Hematopoietic multipotent progenitor cell treated with erythropoietin and hydrocortisone succinate and interleukin-3 and kit ligand, for 17 days (in vitro differentiated cells): ENCODE measurements around the gene IRF7.
A peak's percentile ranks its signal among the peaks of the same experiment; 100 is the strongest.
"Not testable (repeated sequence)": the region's sequence is repeated elsewhere in the genome, so short reads cannot be mapped to it uniquely, and the experiment has no call there.

Experiments used
- DNase-seq: peaks from one replicate; pipeline ENCODE4 v3.0.0-alpha.2; 2015; ENCODE audit warnings: low spot score

The IRF7 gene

DNA sequence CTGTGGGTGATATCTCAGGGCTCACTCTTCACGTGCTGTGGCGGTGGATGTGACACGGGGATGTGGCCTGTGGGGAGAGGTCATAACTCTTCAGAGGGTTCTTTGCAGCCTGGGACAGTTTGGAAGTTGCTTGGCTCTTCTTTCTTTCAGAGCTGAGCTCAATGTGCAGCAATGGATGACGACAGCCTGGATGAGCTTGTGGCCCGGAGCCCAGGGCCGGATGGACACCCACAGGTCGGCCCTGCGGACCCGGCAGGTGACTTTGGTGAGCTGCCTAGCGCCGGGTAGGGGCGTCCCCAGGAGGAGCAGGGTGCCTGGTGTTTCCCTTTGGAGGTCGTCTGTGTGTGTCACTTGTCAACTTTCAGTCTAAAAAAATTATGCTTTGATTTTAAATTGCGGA lies 34.4 kb downstream of the IRF7 start:
- DNase-seq = no peak

DNA sequence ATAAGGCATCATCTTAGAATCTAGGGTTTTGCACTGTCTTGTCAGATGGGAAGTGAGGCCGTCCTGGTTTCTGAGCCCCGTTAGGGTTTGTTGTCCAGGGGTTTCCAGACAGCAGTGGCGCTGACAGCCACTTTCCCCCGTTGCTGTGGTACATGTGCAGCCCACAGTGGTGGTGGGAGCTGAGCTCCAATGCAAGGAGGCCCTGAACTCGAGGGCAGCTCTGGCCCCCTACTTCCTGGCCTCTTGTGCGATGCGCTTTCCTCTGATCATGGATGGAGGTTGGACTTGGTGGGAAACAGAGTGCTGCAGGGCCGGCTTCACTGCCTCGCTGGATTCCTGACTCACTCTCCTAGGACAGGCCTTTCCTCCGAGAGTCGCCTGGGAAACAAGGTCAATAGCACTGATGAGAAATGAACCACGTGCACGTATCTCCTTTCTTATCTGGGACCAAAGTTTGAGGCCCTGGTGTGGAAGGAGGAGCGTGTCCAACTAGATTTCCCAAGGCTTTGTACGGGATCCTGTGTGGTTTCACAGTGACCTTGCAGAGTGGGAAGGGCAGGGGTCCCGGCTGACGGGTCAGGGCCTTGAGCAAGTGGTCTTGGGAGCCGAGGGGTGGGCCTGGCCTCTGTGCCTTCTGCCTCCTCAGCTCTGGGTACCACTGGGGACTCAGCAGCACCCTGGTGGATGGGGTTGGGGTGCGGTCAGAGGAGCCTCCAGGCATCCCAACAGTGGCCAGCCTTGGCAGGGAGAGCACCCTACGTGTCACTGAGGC lies 35.7 kb downstream of the IRF7 start:
- no peak for DNase-seq

DNA sequence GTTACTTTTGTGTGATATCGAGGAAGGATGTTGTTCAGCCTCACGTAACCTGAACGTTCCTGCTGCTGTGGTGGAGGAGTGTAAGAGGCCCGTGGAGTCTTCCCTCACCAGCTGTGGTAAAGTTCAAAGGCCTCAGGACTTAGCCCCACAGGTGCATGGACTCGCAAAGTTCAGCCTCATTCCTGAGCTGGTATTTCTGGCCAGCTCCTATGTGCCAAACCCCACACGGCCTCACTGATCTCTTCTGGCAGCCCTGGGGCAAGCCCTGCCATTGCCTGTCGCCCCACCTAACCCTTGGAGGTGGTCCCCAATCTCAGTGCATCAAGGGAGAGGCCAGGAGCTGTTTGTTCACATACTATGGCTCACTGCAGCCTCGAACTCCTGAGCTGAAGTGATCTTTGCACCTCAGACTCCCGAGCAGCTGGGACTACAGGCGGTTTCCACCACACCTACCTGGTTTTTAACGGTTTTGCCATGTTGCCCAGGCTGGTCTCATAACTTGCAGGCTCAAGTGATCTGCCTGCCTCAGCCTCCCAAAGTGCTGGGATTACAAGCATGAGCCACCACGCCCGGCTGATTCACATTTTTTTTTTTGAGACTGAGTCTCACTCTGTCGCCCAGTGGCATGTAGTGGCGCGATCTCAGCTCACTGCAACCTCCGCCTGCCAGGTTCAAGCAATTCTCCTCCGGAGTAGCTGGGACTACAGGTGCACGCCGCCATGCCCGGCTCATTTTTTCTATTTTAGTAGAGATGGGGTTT lies 37.3 kb downstream of the IRF7 start:
- DNase-seq = no peak

DNA sequence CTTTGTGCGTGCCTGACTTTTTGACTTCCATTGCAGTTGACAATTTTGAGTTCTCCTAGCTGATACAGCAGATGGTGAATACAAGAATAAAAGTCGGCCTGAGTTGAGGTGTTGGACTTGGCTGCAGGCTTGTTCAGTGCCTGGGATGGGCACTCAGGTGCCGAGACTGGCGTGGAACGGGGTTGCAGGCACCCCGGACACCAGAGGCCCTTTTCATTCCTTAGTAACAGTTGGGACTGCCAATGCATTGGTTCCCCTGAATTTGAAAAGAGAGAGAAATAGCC lies 38.2 kb downstream of the IRF7 start:
- DNase-seq = no peak

DNA sequence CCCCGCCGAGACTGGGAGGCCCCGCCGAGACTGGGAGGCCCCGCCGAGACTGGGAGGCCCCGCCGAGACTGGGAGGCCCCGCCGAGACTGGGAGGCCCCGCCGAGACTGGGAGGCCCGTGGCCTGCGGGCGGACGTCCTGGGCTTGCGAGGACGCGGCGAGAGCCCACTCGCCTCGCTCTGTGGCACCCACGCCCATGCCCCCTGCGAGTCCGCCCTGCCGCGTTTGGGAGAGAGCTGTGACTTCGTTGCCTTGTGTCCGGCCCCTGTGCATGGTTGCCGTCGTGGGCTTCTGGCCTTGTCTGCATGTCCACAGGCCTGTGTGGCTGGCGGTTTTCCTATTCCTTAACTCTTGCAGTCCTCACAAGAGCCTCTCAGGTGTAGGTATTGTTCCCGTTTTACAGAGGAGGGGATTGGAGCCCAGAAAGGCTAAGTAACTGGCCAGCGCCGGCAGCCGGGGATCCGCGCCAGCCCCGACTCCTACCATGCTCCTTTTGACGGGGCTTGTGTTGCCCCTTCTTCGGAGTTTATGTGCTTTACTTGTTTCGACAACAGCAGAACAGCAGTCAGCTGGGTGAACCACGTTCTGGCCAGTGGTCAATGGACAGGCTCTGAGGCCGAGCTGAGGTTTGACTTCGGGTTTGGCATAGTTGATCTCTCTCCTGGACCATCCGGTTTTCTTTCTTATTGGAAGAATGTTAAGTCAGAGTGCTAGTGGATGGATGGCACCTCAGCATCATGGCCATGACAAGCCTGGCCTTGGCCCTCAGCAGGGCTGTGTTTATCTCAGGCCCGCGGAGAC lies 38.7 kb downstream of the IRF7 start:
- DNase-seq = peak; percentile 17

DNA sequence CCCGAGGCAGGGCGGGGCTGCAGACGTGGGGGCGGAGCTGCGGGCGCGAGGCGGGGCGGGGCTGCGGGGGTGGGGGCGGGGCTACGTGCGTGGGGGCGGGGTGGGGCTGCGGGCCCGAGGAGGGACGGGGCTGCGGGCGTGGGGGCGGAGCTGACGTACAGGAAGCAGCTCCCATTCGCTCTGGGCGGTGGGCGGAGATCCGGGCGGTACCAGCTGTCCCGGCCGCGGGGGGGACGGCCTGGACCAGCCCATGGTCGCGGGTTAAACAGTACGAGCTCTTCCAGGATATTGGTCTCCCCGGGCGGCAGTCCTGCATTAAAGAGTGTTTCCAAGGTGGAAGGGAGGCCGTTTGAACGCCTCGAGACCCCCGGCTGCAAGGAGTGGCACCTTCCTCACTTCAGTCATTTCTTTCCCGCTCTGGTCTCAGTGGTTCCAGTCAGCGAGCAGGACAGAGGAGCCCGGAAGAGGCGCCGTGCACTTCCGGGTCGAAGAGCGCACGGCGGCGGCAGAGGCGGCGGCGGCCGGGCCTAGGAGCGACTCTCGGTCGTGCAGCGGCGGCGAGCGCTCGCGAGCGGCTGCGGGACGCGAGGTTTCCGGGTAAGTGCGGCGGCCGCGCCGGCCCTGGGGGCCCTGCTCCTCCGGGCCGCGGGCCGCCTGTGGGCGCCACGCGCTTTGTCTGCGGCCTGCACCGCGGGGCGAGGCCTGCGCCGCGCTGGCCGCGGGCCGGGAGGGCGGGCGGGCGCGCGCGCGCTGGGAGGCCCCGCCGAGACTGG lies 39.6 kb downstream of the IRF7 start, which contains the start of gene PHRF1:
PHRF1 (plus strand) TSS at position 475 of the 773 bp plus-strand sequence. CDS start 5,043 bp downstream, outside the sequence.
- DNase-seq = peak; percentile 96

DNA sequence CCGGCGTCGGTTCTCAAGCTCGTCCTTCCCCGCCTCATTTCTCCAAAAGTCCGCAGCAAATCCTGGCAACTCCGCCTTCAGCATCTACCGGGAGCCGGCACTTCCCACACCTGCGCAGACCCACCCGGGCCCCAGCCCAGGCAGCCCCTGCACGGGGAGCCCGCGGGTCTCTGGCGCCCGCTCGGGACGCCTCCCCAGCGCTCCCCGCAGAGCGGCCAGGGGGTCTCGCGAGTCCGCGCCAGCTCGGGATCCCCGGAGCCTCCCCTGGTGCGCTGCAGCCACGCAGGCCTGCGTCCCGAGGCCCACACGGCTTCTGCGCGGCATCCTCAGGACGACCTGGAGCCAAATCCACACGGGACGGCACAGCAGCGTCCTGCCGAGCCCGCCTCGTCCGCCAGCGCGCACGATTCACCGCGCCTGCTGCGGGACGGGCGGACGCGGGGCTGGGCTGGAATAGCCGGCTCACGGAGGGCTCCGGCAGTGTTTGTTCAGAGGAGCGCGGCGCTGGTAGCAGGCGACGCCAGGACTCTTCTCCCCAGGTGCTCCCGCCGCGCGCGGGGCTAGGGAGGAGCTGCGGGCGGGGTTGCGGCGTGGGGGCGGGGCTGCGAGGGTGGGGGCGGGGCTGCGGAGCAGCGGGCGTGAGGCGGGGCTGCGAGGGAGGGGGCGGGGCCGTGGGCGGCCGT lies 40.3 kb downstream of the IRF7 start:
- peak; percentile 86 for DNase-seq

GRCh38 chr11:574632-575312 lies 41.0 kb downstream of the IRF7 start:
- DNase-seq = no peak

DNA sequence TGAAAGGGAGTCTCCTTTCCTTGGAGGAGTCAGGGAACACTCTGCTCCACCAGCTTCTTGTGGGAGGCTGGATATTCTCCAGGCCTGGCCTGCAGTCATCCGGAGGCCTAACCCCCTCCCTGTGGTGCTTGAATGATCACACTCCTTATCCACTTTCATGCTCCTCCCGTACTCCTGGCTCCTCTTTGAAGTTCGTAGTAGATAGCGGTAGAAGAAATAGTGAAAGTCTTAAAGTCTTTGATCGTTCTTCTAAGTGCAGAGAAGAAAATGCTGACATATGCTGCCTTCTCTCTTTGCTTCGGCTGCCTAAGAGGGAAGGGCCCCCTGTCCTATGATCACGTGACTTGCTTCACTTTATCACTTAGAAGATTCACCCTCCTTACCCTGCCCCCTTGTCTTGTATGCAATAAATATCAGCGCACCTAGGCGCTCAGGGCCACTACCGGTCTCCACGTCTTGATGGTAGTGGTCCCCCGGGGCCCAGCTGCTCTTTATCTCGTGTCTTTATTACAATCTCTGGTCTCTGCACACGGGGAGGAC lies 41.6 kb downstream of the IRF7 start:
- not testable (repeated sequence) for DNase-seq

DNA sequence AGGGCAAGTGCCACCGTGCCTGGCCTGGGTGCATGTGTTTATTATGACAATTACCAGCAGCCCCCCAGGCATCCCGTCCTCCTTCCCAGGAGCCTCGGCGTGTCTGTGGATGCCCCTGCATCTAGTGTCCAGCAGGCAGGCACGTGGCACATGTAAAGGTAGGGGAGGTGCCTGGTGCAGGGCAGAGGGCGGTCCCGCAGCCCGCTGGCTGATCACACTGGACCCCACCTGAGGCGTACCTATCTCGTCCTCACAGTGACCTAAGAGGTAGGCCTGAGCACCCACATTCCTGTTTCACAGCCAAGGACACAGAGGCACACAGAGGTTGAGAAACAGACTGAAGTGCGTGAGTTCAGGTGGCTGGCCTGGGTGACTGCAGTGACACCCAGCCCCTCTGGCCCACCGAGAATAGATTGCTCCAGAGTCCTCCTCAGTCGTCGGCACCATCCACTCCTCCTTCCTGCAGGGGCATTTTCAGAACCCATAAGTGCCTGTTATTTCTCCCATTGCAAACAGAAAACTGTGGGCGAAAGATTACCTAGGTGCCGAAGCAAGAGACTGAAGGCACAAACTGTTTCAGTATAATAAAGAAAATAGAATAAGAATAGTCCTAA lies 42.5 kb downstream of the IRF7 start:
- no peak for DNase-seq

- no peak for DNase-seq
These were observed 44.0 kb downstream of the IRF7 start for GRCh38 chr11:571802-572185.

DNA sequence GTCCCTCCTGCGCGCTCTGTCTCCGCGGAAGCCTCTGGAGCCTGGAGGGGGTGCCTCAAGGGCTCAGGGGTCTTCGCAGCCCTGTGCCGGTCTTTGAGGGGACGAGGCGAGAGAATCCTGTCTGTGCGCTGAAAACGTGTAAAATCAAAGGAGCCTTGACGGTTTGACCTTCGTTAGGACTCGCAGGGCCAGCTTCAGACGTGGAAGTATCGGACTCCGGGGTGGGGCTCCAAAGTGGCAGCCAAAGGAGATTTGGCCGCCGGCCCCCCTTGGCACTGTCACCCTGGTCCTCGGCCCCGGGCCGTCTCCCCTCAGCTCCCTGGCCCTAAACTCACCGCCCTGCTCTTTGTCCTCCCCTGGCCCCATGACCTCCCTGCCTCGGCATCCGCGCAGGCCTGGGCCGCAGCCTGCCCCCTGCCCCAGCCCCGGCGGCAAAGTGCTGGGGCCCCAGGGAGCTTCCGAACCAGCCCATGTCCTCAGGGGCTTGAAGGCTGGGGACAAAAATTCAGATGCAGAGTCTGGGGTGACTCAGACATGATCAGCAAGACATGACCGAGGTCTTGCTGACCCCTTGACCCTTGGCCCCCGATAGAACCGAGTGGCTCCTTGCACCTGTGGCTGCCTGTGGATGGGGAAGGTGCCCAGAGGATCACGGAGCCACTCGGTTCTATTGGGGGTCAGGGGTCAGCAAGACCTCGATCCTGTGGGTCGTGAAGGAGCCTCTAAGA lies 46.4 kb downstream of the IRF7 start:
- no peak for DNase-seq

- DNase-seq = peak; percentile 90
These were observed 47.2 kb downstream of the IRF7 start for GRCh38 chr11:568306-569157.

- no peak for DNase-seq
These were observed 48.0 kb downstream of the IRF7 start for GRCh38 chr11:567629-568292.

DNA sequence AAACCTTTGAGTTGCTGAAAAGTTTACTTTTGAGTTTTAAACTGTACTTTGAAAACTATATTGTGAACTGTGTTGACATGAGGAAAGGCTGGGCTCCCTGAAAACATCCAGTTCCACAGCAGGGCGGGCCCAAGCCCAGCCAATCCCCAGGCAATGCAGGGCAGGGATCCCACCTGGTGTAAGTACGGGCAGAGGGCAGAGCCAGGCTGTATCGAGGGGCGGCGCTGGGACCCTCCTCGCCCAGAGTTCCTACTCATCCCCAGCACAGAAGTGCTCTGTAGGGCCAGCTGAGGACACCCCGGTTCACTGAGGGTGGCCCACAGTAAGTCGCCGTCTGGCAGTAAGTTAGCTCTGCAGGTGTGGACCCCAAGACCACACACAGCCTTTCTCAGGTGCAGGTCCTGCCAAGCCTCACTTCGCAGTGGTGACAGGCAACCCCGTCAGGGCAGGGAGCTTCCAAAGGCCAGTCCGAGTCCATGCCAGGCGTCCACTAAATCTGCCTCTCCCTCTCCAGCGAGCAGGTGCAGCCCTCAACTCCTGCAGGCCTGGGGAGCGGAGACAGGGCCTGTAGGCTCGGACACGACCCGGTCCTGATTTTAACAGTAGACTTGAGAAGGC lies 48.6 kb downstream of the IRF7 start:
- no peak for DNase-seq

DNA sequence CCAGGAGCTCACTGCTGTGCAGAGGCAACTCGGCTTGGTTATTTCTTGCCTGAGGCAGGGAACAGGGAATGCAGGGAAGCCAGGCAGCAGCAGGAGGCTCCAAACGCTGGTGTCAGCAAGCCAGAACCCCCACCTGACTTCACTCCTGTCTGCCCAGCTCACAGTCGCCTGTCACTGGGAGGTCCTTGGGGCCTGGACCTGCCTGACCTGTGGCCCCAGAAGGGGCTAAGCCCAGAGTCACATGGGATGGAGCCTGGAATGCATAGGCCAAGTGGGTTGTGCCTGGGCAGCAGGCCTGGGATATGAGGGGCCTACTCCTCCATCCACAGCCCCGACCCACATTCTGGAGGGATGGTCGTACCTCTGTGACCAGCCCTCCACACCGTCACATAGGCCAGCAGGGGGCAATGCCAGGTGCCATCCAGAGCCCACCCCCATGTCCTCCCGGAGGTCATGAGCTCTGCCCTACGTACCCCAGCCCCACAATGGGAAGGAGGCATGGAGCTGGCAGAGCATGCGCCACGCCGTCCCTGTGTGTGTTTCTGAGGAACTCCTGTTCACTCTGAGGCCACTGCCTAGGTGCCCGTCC lies 49.7 kb downstream of the IRF7 start:
- DNase-seq = no peak
